GM18870 (cell line): ENCODE results near the gene ACVR1.
"Not testable (repeated sequence)": the region's sequence is repeated elsewhere in the genome, so short reads cannot be mapped to it uniquely, and the experiment has no call there.

Source experiments
- ATAC-seq: cut with Tn5 transposase; IDR thresholded peaks from one replicate; pipeline ENCODE4 v1.9.1; 2021; ENCODE audit warnings: moderate library complexity; ENCODE audit not compliant: unreplicated experiment

The ACVR1 gene

DNA sequence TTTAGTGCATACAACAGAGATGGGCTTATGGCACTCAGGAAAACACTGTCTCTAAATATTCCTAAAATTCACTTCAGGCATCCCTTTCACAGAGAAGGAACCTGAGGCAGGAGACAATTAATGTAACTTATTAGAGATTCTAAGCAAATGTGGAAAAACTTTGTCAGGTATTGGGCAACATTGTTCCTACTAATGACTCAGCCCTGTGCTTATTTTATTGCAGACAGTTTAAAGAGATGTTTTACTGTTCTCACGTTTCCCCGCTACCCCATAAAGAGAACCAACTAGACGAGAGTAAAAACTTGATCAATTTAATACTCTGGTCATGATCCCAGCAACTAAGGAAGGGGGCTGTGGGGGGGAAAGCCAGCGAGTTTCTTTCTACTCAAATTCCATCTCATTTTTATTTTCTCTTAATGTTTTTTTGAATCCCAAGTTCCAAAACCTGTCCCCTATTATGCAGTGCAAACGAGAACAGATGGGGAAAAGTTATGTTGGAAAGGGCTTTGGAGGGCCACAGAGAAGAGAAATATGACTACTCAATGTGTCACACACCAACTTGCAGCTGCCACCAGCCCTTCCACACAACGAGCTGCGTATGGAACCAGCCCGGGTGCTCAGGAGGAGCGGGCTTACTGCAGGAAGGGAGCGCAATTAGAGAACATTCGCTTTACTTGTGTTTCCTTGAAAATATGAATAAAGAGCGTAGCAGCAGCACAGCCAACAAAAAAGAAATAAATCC lies 18.7 kb upstream of the ACVR1 start:
- ATAC-seq = no peak

DNA sequence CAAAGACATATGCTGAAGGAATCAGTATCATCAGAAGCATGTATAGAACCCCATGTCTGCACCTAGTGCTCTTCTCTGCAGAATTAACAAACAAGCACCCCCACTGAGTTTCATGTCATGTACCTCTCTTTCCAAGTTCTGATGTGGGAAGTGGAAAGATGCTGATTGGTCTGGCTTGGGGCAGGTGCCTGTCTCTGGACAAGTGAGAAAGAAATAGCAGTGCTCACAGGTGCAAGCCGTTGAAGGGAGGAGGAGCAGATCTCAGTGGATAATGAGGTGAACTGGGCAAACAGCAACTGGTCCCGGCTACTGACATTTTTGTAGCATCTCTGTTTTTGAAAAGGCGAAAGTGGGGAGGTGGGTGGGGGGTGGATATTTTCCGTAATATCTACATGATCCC lies 17.5 kb upstream of the ACVR1 start:
- ATAC-seq = no peak

DNA sequence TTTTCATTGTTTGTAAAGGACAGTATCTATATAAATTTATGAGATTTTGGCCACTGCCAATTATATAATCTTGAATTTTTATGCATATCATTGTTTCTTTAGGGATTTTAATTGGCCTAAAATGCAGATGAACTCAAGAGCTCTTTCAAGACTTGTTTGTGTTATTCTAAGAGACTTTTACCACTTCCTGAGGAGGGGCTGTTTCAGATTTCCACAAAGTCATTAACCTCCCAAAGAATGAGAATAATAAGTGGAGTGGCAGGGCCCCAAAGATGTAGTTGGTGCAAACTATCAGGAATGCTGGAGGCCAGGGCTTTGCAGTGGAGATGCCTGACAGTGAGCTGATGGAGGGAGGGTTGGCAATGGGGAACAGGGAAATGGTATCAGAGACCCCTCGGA lies 15.5 kb upstream of the ACVR1 start:
- ATAC-seq = no peak

GRCh38 chr2:157890969-157891642 lies 15.0 kb upstream of the ACVR1 start:
- ATAC-seq = no peak

GRCh38 chr2:157887946-157888345 lies 11.8 kb upstream of the ACVR1 start:
- ATAC-seq = no peak

GRCh38 chr2:157884533-157884932 lies 8.4 kb upstream of the ACVR1 start:
- not testable (repeated sequence) for ATAC-seq

- no peak for ATAC-seq
These were observed 4.8 kb upstream of the ACVR1 start for GRCh38 chr2:157880927-157881326.

- ATAC-seq = no peak
These were observed 1.8 kb upstream of the ACVR1 start for GRCh38 chr2:157877761-157878400.

DNA sequence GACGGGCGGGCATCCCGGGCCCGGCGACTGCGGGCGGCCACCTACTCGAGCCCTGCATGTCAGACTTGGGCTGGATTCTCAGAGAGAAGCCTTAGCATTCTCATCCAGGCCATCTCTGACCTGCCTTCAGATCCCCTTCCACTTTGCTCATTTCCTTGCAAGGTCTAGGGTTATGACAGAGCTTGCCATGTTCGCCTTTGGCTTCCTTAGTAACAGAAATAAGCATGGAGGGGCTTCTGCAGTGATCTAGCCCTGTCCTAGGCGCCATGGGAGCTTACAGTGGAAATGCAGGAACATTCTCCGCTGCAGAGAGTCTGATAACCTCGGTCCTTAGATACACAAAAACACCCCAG lies 632 bp upstream of the ACVR1 start:
- peak; percentile 29 for ATAC-seq

GRCh38 chr2:157875641-157876065 lies 477 bp downstream of the ACVR1 start:
- no peak for ATAC-seq

GRCh38 chr2:157874997-157875640 lies 1.0 kb downstream of the ACVR1 start:
- no peak for ATAC-seq

DNA sequence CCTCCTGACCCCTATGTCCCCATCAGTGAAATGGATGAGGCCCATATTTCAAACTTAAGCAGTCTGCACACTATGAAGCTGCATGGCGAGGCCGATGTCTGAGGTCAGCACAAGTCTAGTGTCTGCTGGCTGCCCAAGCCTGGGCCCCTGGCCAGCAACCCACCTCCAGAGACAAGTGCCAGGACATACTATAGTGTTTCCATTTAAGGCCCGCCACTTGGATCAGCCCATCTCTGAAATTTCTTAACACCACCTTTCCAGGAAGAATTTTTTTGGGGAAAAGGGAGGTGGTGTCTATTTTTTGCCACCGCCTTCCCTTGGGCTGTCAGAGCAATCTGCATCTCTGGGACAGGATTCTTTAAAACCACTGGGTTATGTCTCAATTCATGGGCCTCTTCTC lies 1.8 kb downstream of the ACVR1 start:
- no peak for ATAC-seq

GRCh38 chr2:157872791-157873190 lies 3.3 kb downstream of the ACVR1 start:
- ATAC-seq = no peak

GRCh38 chr2:157871415-157871814 lies 4.7 kb downstream of the ACVR1 start:
- no peak for ATAC-seq

DNA sequence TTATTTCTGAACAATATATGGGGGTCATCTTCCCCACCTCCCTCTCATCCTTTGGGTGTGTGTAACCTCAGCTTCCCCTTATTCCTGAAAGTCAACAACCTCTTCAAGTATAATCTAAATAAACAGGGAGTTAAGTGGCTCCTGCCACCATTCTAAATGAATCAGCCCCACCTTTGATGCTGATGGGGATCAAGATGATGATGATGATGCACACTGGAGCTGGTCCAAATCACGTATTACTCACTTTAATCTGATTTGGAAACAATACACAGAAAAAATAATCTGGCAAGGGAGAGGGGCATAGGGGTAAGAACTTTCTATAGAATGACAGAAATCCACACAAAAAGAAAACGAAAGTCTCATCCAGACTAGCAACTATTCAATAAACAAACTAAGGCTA lies 7.1 kb downstream of the ACVR1 start:
- no peak for ATAC-seq

DNA sequence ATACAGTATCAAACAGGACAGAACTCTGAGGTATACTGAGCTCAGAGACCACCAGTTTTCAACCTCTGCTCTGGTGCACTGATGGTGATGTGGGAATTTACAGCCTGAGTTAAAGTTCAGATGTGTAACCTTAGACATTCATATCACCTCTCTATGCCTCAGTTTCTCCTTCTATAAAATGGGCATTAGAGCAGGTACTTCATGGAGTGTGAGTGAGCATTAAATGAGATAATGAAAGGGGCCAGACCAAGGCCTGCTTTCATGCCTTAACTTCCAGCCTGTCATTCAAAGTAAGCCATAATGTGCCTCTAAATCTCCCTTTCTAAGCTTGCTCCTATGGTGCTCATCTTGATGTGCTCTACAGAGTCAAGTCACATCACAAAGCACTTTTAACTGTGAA lies 8.4 kb downstream of the ACVR1 start:
- ATAC-seq = no peak

DNA sequence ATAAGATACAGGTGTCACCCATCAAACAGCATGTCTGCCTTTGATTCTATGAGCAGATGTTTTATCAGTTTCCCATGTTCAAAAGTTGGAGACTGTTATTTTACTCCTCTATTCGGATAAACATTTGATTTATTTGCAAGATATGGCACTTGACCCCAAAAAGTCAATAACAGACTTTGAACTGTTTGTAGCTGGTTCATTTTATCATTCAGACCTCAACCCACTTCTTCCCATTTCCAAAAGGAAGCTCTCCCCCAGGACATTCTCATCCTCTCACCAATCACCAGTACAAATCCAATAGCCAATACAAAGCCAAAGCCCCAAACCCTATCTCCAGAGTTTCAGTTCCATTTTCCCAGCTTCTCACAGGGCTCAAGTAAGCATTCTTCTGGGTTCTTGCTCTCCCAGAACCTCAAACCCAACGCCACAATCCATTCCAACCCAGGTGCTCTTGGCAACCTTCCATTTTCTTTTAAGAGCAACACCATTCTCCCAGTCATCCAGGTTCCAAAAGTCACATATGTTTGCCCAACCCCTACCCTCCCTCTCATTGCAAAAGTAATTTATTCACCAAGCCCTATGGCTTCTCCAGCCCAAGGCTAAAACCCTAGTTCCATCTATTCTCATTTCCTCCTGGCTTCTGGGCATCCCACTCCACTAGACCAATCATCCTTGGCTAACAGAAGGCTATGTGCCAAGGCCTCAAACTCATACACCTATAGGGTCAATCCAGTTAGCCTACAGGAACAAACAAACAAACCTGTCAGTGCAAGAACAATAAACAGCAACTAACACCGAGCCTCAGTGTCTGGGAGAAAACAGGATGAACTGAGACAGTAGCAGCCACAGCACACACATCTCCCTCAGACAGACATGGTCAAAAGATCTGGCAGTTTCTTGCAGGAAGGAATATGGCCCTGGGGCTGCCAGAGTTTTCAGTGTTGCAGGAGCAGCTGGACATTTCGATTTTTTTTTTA lies 9.2 kb downstream of the ACVR1 start:
- no peak for ATAC-seq

GRCh38 chr2:157866202-157866601 lies 9.9 kb downstream of the ACVR1 start:
- no peak for ATAC-seq

- ATAC-seq = no peak
These were observed 11.2 kb downstream of the ACVR1 start for GRCh38 chr2:157864857-157865430.

DNA sequence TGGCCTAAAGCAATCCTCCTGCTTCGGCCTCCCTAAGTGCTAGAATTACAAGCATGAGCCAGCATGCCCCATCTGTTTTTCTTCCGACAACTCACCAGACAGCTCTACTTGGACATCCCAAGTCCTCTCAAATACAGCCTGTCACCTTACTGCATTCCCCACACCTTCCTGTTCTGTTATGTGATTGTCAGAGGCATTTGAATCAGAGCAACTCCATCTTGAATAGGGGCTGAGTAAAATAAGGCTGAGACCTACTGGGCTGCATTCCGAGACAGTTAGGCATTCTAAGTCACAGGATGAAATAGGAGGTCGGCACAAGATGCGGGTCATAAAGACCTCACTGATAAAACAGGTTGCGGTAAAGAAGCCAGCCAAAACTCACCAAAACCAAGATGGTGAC lies 17.3 kb downstream of the ACVR1 start:
- no peak for ATAC-seq
